ENCODE measurements around the gene KLRK1. TPM values are rescaled to one million over a fixed set of nuclear protein-coding genes. Genes with fewer than 3 reads are reported as not detected.

KLRK1 gene
- total RNA-seq, 1 experiment from 2014 or later, result 2.3 TPM

GRCh38 chr12:10358131-10358530, 31.7 kb downstream of the KLRK1 start:
- no peak for DNase-seq (ENCODE audit: low read depth, low spot score)
- TF ChIP-seq SIN3A (IDR thresholded peaks at IDR 0.05; ENCODE audit: low read depth) (no peak), ATF3 (IDR thresholded peaks at IDR 0.05) (no peak), ZNF274 (IDR thresholded peaks at IDR 0.05; ENCODE audit: low read depth, low read length) (no peak), SRF (IDR thresholded peaks at IDR 0.05; ENCODE audit: low read depth) (no peak), RAD21 (IDR thresholded peaks at IDR 0.05; ENCODE audit: low read depth) (no peak), MAX (IDR thresholded peaks at IDR 0.05) (no peak), JUND (IDR thresholded peaks at IDR 0.05) (no peak), EGR1 (IDR thresholded peaks at IDR 0.05; ENCODE audit: low read depth) (no peak), CEBPB (IDR thresholded peaks at IDR 0.05; ENCODE audit: low read depth) (no peak)
- peaks cover 29 to 37% of the 10 kb centered on the region in 2 experiments for H3K4me1 ChIP-seq (ENCODE audit: control insufficient read depth in 1 of 2, insufficient read depth in 2 of 2, low read length in 2 of 2)
- H3K79me2 ChIP-seq (ENCODE audit: insufficient read depth, low read length), result no peaks in the 10 kb centered on the region
- CTCF ChIA-PET, result no interaction called here
- POLR2A ChIA-PET, result no interaction called here
- no peak overlapping the region for H2AFZ ChIP-seq (ENCODE audit: low read depth, low read length, poor library complexity, severe bottlenecking)
- H3K9me3 ChIP-seq (ENCODE audit: control insufficient read depth in 1 of 2, insufficient read depth in 1 of 2, low read depth in 1 of 2, low read length in 2 of 2), result no peaks in the 10 kb centered on the region
- no peak overlapping the region for H3K9ac ChIP-seq (ENCODE audit: low read length)
- no peak for ATAC-seq
- no peaks in the 10 kb centered on the region for H3K27me3 ChIP-seq (ENCODE audit: insufficient read depth, low read length)
- H3K36me3 ChIP-seq (ENCODE audit: control insufficient read depth in 1 of 2, insufficient read depth in 2 of 2, low read length in 2 of 2), result no peaks in the 10 kb centered on the region
- no peak overlapping the region for H3K27ac ChIP-seq (ENCODE audit: low read depth, low read length)
- intact Hi-C loops (cut with micrococcal nuclease), result no loop called here
- H3K4me3 ChIP-seq (replicated peaks in 1 of 2; ENCODE audit: low read depth in 1 of 2, low read length in 2 of 2), result no peak overlapping the region
- no TSS peak for BruUV-seq (replicated peaks)
- no peaks in the 10 kb centered on the region for H3K9me2 ChIP-seq (ENCODE audit: insufficient read depth)
- no peaks in the 10 kb centered on the region for H4K20me1 ChIP-seq (ENCODE audit: insufficient read depth)
- RAD21 ChIA-PET (ENCODE audit: low non-redundant PET in 1 of 2, low total read pairs in 2 of 2, uncharacterized antibody in 2 of 2, unreplicated experiment in 2 of 2), result no interaction called here
- no peak overlapping the region for H3K4me2 ChIP-seq (ENCODE audit: low read length)

GRCh38 chr12:10354502-10354901, 35.3 kb downstream of the KLRK1 start:
- Histone ChIP-seq H3K4me3 (replicated peaks in 1 of 2; ENCODE audit: low read depth in 1 of 2, low read length in 2 of 2) (no peak overlapping the region), H3K27me3 (ENCODE audit: insufficient read depth, low read length) (no peaks in the 10 kb centered on the region), H3K9me3 (ENCODE audit: control insufficient read depth in 1 of 2, insufficient read depth in 1 of 2, low read depth in 1 of 2, low read length in 2 of 2) (no peaks in the 10 kb centered on the region; a peak in 1 of 4 replicates), H4K20me1 (ENCODE audit: insufficient read depth) (no peaks in the 10 kb centered on the region), H3K4me2 (ENCODE audit: low read length) (0 out of 2 replicates have a peak overlapping the region, but pooled peaks have one; percentile 17), H2AFZ (ENCODE audit: low read depth, low read length, poor library complexity, severe bottlenecking) (peak overlapping the region; percentile 54), H3K36me3 (ENCODE audit: control insufficient read depth in 1 of 2, insufficient read depth in 2 of 2, low read length in 2 of 2) (no peaks in the 10 kb centered on the region), H3K9me2 (ENCODE audit: insufficient read depth) (no peaks in the 10 kb centered on the region), H3K79me2 (ENCODE audit: insufficient read depth, low read length) (no peaks in the 10 kb centered on the region), H3K9ac (ENCODE audit: low read length) (no peak overlapping the region), H3K27ac (ENCODE audit: low read depth, low read length) (peak overlapping the region; percentile 48), H3K4me1 (ENCODE audit: control insufficient read depth in 1 of 2, insufficient read depth in 2 of 2, low read length in 2 of 2) (peaks cover 7 to 17% of the 10 kb centered on the region in 2 experiments)
- intact Hi-C loops (cut with micrococcal nuclease), result no loop called here
- no TSS peak for BruUV-seq (replicated peaks)
- ChIA-PET CTCF (no interaction called here), POLR2A (no interaction called here), RAD21 (ENCODE audit: low non-redundant PET in 1 of 2, low total read pairs in 2 of 2, uncharacterized antibody in 2 of 2, unreplicated experiment in 2 of 2) (no interaction called here)
- ATAC-seq (peak; percentile 40; the same call in 1 of the 2 replicates), DNase-seq (ENCODE audit: low read depth, low spot score) (no peak)
- TF ChIP-seq ZBTB33 (IDR thresholded peaks at IDR 0.05; ENCODE audit: extremely low read depth, insufficient replicate concordance, low read length) (no peak), REST (IDR thresholded peaks at IDR 0.05; ENCODE audit: low read depth) (no peak), ZNF274 (IDR thresholded peaks at IDR 0.05; ENCODE audit: low read depth, low read length) (no peak), POLR2AphosphoS5 (IDR thresholded peaks at IDR 0.05; ENCODE audit: low read depth, low read length) (no peak), ZFX (IDR thresholded peaks at IDR 0.05) (no peak), ATF3 (IDR thresholded peaks at IDR 0.05) (no peak), SRF (IDR thresholded peaks at IDR 0.05; ENCODE audit: low read depth) (no peak), CEBPB (IDR thresholded peaks at IDR 0.05; ENCODE audit: low read depth) (no peak), CBX3 (IDR thresholded peaks at IDR 0.05; ENCODE audit: low read depth) (no peak), EGR1 (IDR thresholded peaks at IDR 0.05; ENCODE audit: low read depth) (no peak), YY1 (IDR thresholded peaks at IDR 0.05; ENCODE audit: extremely low read depth, insufficient replicate concordance, low read depth, low read length) (no peak)

All from HCT116 (cell line).